GM19193 (cell line): ENCODE results near the gene RERE.

Source experiments
- POLR2A ChIP-seq: IDR thresholded peaks from 4 replicates; pipeline ENCODE4 v1.6.1; 2011; ENCODE audit not compliant: insufficient read depth, insufficient read length; ENCODE audit errors: extremely low read depth

Gene RERE

GRCh38 chr1:8752921-8753713 lies 64.3 kb downstream of the RERE start:
- no peak for TF ChIP-seq POLR2A

- no peak for TF ChIP-seq POLR2A
These were observed 65.0 kb downstream of the RERE start for GRCh38 chr1:8752411-8752810.

GRCh38 chr1:8751984-8752383 lies 65.5 kb downstream of the RERE start:
- TF ChIP-seq POLR2A: no peak

- TF ChIP-seq POLR2A: no peak
These were observed 69.3 kb downstream of the RERE start for GRCh38 chr1:8747879-8748825.

- no peak for TF ChIP-seq POLR2A
These were observed 70.9 kb downstream of the RERE start for GRCh38 chr1:8746554-8746953.

- TF ChIP-seq POLR2A: no peak
These were observed 71.6 kb downstream of the RERE start for GRCh38 chr1:8745749-8746390.

GRCh38 chr1:8745346-8745745 lies 72.1 kb downstream of the RERE start:
- TF ChIP-seq POLR2A: no peak

- TF ChIP-seq POLR2A: no peak
These were observed 75.2 kb downstream of the RERE start for GRCh38 chr1:8742022-8742924.

GRCh38 chr1:8740034-8740449 lies 77.4 kb downstream of the RERE start:
- TF ChIP-seq POLR2A: no peak

GRCh38 chr1:8739377-8739776 lies 78.1 kb downstream of the RERE start:
- no peak for TF ChIP-seq POLR2A

GRCh38 chr1:8736927-8737326 lies 80.5 kb downstream of the RERE start:
- no peak for TF ChIP-seq POLR2A

- no peak for TF ChIP-seq POLR2A
These were observed 84.0 kb downstream of the RERE start for GRCh38 chr1:8733484-8733883.

GRCh38 chr1:8731162-8731561 lies 86.3 kb downstream of the RERE start:
- TF ChIP-seq POLR2A: no peak

- TF ChIP-seq POLR2A: no peak
These were observed 89.0 kb downstream of the RERE start for GRCh38 chr1:8728464-8728863.
